NOMO-1 treated with DMSO at 0.1 percent for 48 hours (cell line): Measurements from ENCODE around the gene F2RL3.

Source experiments
- DNase-seq: peaks from one replicate; lab custom pipeline; 2025; ENCODE audit not compliant: unreplicated experiment; lab: John Stamatoyannopoulos, UW

F2RL3 gene

DNA sequence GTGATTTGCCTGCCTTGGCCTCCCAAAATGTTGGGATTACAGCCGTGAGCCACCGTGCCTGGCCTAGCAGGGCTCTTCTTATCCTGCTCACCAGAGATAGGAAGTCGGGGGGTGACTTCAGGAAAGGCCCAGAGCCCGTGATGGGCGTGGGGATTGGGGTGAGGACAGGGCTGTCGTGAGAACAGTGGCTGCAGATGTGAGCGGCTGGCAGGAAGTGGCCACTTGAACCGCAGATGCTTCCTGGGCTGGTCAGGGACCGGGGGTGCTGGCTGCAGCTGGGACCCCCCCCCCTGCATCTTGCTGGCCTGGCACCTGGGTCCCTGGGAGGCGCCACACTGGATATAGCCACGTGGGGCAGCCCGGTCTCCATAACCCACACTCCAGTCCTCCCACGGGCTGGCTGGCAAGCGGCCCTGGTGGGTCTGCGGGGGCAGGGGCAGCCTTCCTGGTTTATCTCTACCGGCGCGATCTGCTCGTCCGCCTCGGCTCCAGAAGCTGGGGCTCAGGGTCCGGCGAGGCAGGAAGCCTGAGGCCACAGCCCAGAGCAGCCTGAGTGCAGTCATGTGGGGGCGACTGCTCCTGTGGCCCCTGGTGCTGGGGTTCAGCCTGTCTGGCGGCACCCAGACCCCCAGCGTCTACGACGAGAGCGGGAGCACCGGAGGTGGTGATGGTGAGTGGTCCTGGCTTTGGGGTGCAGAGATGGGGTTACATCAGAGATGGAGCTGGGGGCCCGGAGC lies at the start of gene F2RL3:
F2RL3 (plus strand) TSS at position 371 of the 737 bp plus-strand sequence; CDS start at position 562, 191 bp downstream.
- peak; percentile 21 for DNase-seq

GRCh38 chr19:16841391-16841926 lies 47.3 kb upstream of the F2RL3 start:
- no peak for DNase-seq

DNA sequence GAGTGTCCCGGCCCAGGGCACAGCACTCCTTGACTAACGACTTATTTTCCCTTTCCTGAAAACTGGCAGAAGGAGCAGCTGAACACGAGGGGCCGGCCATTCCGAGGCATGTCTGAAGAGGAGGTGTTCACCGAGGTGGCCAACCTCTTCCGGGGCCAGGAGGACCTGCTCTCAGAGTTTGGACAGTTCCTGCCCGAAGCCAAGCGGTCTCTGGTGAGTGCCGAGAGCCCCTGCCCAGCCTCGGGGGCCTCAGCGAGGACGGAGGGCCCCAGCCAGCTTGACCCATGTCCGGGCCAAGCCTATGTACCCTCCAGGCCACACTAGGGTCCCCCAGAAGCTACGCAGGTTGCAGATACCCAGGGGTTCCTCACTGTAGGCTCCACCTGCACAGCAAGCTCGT lies 41.9 kb upstream of the F2RL3 start:
- no peak for DNase-seq

GRCh38 chr19:16847430-16847829 lies 41.4 kb upstream of the F2RL3 start:
- DNase-seq = no peak

GRCh38 chr19:16849168-16849567 lies 39.6 kb upstream of the F2RL3 start:
- no peak for DNase-seq

GRCh38 chr19:16850133-16850532 lies 38.7 kb upstream of the F2RL3 start:
- no peak for DNase-seq

DNA sequence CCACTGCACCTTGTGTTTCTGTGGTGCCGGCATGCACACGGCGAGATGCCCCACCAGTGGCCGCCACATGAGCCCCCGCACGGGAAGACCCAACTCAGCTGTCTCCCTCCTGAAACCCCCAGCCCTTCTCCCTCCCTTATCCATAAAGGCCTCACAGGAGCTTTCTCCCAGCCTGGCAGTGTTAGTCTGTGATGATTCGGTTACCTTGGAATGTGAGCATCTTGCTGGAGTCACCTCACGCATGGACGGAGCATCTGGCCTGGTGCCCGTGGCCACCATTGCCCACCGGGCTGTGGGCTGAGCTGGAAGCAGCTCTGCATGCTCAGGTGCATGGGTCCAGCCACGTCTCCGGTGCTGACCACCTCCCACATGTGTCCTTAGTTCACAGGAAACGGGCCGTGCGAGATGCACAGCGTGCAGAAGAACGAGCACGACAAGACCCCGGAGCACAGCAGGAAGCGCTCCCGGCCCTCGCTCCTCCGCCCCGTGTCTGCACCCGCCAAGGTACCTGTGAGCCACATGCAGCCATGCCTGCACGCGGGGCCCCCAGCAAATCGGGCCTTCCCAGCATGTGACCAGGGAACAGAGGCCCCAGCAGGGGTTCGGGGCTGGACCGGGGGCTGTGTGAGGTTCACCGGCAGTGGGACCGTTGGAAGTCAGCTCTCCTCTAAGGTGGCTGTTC lies 37.6 kb upstream of the F2RL3 start:
- no peak for DNase-seq

DNA sequence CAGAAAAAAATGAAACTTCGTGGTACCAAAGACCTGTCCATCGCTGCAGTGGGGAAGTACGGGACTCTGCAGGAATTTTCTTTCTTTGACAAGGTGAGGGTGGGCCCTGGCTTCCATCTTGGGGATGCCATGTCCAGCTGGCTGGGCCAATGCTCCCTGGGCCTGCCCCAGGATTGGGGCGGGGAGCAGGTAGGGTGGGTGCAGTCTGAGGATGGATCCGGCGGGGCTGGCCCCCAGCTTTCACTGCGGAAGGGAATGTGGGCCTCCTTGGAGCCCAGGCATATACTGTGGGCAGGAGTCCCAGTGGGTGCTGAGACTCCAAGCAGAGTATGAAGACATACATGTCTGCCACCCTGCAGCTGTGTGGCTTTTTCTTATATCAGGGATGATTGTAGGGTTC lies 35.7 kb upstream of the F2RL3 start:
- no peak for DNase-seq

GRCh38 chr19:16856091-16856490 lies 32.7 kb upstream of the F2RL3 start:
- no peak for DNase-seq

GRCh38 chr19:16859626-16860025 lies 29.2 kb upstream of the F2RL3 start:
- DNase-seq = no peak

DNA sequence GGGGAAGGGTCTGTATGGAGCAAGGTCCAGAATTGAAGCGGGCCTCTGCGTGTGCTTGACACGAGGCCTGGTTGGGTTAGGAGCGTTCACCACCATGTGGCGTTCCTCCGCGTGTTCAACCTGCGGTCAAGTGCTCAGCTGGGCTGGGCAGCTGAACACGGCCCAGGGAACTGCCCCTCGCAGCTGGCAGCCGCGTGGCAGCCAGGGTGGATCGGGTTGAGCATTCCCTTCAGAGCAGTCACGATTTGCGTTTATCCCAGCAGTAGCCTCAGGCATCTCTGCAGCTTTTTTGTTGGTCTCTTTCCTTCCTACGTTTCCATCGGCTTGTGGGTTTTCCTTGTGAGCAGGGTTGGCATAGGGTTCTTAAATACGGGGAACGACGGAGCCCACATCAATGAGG lies 28.7 kb upstream of the F2RL3 start:
- no peak for DNase-seq

GRCh38 chr19:16861011-16861410 lies 27.8 kb upstream of the F2RL3 start:
- no peak for DNase-seq

DNA sequence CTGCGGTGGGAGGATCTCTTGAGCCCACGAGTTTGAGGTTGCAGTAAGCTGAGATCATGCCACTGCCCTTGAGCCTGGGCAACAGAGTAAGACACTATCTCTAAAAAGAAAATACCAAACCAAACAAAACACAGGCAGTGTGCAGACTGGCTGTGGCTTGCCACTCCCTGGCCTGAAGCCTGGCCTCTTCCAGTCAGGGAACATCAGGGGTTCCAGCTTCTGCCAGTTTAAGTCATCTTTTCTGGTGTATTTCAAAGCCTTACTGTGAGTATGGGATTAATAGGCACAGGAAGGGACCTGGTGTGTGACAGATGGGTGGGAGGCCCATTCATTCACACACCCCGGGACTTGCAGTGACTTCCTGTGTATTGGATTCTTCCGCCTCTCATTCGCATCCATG lies 27.0 kb upstream of the F2RL3 start:
- no peak for DNase-seq

DNA sequence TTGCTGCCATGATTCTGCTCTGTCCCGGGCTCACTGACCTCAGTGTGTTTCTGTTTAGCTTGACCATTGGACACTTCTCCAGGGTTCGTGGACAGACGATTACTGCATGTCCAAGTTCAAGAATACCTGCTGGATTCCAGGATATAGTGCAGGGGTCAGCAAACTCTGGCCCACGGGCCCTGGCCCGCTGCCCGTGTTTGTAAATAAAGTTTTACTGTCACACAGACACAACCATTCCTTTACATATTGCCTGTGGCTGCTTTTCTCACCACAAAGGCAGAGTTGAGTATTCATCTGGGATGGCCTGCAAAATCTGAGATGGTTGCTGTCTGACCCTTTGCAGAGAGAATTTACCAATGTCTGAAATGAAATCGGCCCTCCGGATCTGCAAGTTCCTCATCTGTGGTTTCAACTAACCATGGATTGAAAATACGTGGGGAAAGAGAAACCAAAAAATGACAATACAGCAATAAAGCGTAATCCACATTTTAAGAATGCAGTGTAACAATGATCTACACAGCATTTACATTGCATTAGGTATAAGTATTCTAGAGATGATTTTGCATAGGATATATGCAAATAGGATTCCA lies 25.9 kb upstream of the F2RL3 start:
- peak; percentile 74 for DNase-seq

GRCh38 chr19:16867211-16867610 lies 21.6 kb upstream of the F2RL3 start:
- no peak for DNase-seq

- DNase-seq = no peak
Observed at GRCh38 chr19:16868423-16869130, 20.2 kb upstream of the F2RL3 start.

GRCh38 chr19:16869331-16869972 lies 19.3 kb upstream of the F2RL3 start:
- no peak for DNase-seq

DNA sequence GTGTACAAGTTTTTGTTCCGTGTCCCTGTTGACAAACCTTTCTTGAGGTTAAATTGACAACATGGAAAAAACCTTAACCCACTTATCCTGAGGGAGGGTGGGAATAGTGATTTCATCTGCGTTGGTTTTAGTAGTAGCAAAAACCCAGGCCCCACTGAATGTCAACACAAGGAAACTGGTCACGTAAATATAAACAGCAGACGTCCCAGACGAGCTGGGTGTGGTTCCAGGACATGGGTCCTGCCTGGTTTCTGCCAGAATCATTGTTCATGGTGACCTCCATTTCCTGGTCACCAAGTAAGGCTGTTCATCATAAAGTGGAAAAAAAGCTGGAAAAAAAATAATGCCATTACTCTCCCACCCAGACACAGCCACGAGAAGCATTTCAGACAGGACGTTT lies 16.9 kb upstream of the F2RL3 start:
- no peak for DNase-seq

- no peak for DNase-seq
Observed at GRCh38 chr19:16872728-16873127, 16.1 kb upstream of the F2RL3 start.

DNA sequence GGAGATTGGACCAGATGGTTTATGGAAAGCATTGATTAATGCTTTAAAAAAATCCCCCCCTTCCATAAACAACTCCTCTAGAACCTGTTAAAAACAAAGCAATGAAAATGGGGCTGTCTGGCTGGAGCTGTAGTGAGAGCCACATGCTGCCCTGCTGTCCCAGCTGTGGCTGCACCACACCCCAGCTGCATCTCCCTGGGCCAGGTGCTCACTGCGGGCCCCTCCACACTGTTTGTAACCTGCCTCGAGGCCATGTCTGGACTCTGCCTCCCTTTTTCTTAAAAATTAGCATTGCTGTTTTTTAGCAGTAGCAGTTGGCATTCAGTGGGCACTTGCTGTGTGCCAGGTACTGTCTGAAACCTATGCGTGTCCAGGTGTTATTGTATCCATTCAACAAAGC lies 15.2 kb upstream of the F2RL3 start:
- no peak for DNase-seq
